HepG2 (cell line): ENCODE measurements around the gene LZTR1.

Experiments used
- ATF3 ChIP-seq: sonication (generic); formaldehyde crosslinking; IDR thresholded peaks from 2 replicates; pipeline ENCODE4 v1.4.0; 2020; ENCODE audit warnings: missing genetic modification reagents
- CTCF ChIP-seq: sonication (generic); formaldehyde crosslinking; IDR thresholded peaks from 2 replicates; pipeline ENCODE4 v1.5.0; 2020; ENCODE audit warnings: mild to moderate bottlenecking, missing genetic modification reagents, moderate library complexity
- POLR2A ChIP-seq, 2 experiments: IDR thresholded peaks; 2 replicates each; pipeline ENCODE4 v1.6.1; 2011; ENCODE audit warnings: low read depth in 2 of 2, low read length in 2 of 2, mild to moderate bottlenecking in 1 of 2, moderate library complexity in 1 of 2; ENCODE audit not compliant: insufficient read depth in 1 of 2
- TFAP4 ChIP-seq: sonication (generic); IDR thresholded peaks from 2 replicates; pipeline ENCODE4 v1.6.1; 2016; ENCODE audit warnings: low read depth, borderline replicate concordance
- ZNF337 ChIP-seq: sonication (generic); formaldehyde crosslinking; IDR thresholded peaks from 2 replicates; pipeline ENCODE4 v1.5.1; 2020; ENCODE audit warnings: missing genetic modification reagents, low read depth, mild to moderate bottlenecking, borderline replicate concordance
- ZNF652 ChIP-seq: IDR thresholded peaks from 2 replicates; pipeline ENCODE4 v1.6.1; 2016; ENCODE audit warnings: low read depth, borderline replicate concordance
- ZNF75D ChIP-seq: sonication (generic); formaldehyde crosslinking; IDR thresholded peaks from 2 replicates; pipeline ENCODE4 v1.8.1; 2023; ENCODE audit warnings: missing genetic modification reagents, mild to moderate bottlenecking, borderline replicate concordance

- no peak for TF ChIP-seq ZNF75D (CRISPR knock-in tag)
- TF ChIP-seq CTCF (CRISPR knock-in tag): no peak
- no peak; a peak in 1 of 4 replicates for TF ChIP-seq POLR2A (IDR thresholded peaks at IDR 0.05; ENCODE audit: insufficient read depth in 1 of 2, low read depth in 2 of 2, low read length in 2 of 2)
- no peak for TF ChIP-seq TFAP4
- no peak for TF ChIP-seq ZNF337 (CRISPR knock-in tag)
- TF ChIP-seq ATF3 (CRISPR knock-in tag): no peak
- no peak for TF ChIP-seq ZNF652 (CRISPR knock-in tag)
These were observed 1.6 kb upstream of the LZTR1 start for GRCh38 chr22:20980523-20980922.
